ENCODE measurements around the gene GABRA4. TPM values are rescaled to one million over a fixed set of nuclear protein-coding genes. Genes with fewer than 3 reads are reported as not detected.

GABRA4 gene
- total and polyA plus RNA-seq, 11 donors, result 2.7 to 43.7 (median 24.6) TPM

- Histone ChIP-seq H3K4me3 (no peak overlapping the region), H3K36me3 (no peaks in the 10 kb centered on the region), H3K9me3 (peaks cover 0 to 5% (median 0%) of the 10 kb centered on the region in 12 donors), H3K27ac (no peak overlapping the region), H3K27me3 (no peaks in the 10 kb centered on the region), H3K4me1 (no peaks in the 10 kb centered on the region)
- ATAC-seq (no peak), DNase-seq (no peak)
- WGBS, 4 donors, result 52 to 70% (median 59%) methylated on average over 2 of the region's 2 CpGs
- TF ChIP-seq, protein P1, sequence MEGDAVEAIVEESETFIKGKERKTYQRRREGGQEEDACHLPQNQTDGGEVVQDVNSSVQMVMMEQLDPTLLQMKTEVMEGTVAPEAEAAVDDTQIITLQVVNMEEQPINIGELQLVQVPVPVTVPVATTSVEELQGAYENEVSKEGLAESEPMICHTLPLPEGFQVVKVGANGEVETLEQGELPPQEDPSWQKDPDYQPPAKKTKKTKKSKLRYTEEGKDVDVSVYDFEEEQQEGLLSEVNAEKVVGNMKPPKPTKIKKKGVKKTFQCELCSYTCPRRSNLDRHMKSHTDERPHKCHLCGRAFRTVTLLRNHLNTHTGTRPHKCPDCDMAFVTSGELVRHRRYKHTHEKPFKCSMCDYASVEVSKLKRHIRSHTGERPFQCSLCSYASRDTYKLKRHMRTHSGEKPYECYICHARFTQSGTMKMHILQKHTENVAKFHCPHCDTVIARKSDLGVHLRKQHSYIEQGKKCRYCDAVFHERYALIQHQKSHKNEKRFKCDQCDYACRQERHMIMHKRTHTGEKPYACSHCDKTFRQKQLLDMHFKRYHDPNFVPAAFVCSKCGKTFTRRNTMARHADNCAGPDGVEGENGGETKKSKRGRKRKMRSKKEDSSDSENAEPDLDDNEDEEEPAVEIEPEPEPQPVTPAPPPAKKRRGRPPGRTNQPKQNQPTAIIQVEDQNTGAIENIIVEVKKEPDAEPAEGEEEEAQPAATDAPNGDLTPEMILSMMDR (IDR thresholded peaks at IDR 0.05), result no peak
- TF ChIP-seq POLR2A (IDR thresholded peaks at IDR 0.05), result no peak
- intact Hi-C loops (cut with DNase I), result no loop called here
These were observed 103.3 kb downstream of the GABRA4 start for GRCh38 chr4:46890056-46890455.

GRCh38 chr4:46889410-46889809 is 104.0 kb downstream of the GABRA4 start:
- WGBS, 4 donors, result 65 to 76% (median 69%) methylated on average over 2 of the region's 2 CpGs
- no peak overlapping the region for H3K4me3 ChIP-seq
- intact Hi-C loops (cut with DNase I), result no loop called here
- no peak for ATAC-seq
- H3K4me1 ChIP-seq, result no peaks in the 10 kb centered on the region
- no peaks in the 10 kb centered on the region for H3K36me3 ChIP-seq
- no peak for DNase-seq
- no peak overlapping the region for H3K27ac ChIP-seq
- peaks cover 0 to 5% (median 0%) of the 10 kb centered on the region in 12 donors for H3K9me3 ChIP-seq
- TF ChIP-seq, protein P1 (IDR thresholded peaks at IDR 0.05), result no peak
- no peak for TF ChIP-seq POLR2A (IDR thresholded peaks at IDR 0.05)
- H3K27me3 ChIP-seq, result no peaks in the 10 kb centered on the region

DNA sequence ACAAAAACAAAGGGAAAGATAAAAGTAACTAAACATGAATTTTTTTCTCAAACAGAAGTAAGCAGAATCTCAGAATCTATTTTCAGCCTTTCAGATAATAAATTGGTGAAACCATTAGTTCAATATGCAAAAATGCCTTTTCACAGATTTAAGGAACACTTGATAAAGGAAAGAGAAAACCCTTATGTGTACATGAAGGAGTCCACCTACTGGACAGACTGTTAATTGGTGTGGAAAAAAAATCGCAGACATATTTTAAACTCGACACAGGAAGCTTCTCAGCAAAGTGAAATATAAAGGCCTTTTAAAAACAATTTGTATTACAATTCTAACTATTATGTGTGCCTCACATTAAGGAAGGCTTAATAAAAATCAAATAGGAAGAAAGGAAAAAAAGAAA is 106.7 kb downstream of the GABRA4 start:
- intact Hi-C loops (cut with DNase I), result no loop called here
- no peaks in the 10 kb centered on the region for H3K36me3 ChIP-seq
- H3K9me3 ChIP-seq, result no peaks in the 10 kb centered on the region
- H3K27me3 ChIP-seq, result no peaks in the 10 kb centered on the region
- ATAC-seq (no peak), DNase-seq (no peak)
- 28 to 35% (median 30%) methylated on average over 2 of the region's 2 CpGs for WGBS, 4 donors
- TF ChIP-seq, protein P1 (IDR thresholded peaks at IDR 0.05), result peak in 5 of 12 donors; percentile 32 to 36 (median 33)
- no peak for TF ChIP-seq POLR2A (IDR thresholded peaks at IDR 0.05)
- no peaks in the 10 kb centered on the region for H3K4me1 ChIP-seq
- H3K27ac ChIP-seq, result no peak overlapping the region
- H3K4me3 ChIP-seq, result no peak overlapping the region

DNA sequence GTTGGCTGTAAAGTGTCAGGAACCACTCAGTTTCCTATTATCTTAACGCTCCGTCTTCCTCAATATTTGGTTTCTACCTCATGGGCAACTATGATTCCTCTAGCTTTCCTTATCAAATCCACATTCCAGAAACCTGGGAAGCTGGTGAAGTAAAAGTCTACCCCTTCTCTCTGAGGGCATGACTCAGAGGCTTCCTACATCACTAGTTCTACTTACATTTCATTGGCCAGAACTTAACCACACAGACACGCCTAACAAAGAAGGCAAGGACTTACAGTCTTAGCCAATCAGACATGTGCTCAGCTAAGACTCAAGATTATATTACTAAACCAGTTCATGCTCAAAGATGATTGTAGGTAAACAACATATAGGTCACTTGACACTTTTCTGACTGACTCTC is 114.7 kb downstream of the GABRA4 start:
- no peak for ATAC-seq
- Histone ChIP-seq H3K36me3 (no peaks in the 10 kb centered on the region), H3K9me3 (no peaks in the 10 kb centered on the region), H3K4me1 (no peaks in the 10 kb centered on the region), H3K27me3 (no peaks in the 10 kb centered on the region), H3K4me3 (no peak overlapping the region), H3K27ac (no peak overlapping the region)
- intact Hi-C loops (cut with DNase I), result no loop called here
- WGBS, 4 donors, result 79 to 87% (median 85%) methylated on average over 3 of the region's 3 CpGs
- TF ChIP-seq, protein P1 (IDR thresholded peaks at IDR 0.05), result no peak
- TF ChIP-seq POLR2A (IDR thresholded peaks at IDR 0.05), result no peak
- no peak for DNase-seq
